OCI-LY7 (cell line): Measurements from ENCODE around the gene SGTA.

Experiments
- EZH2phosphoT487 ChIP-seq: fragments of 200-600 bp; sonication (generic); IDR thresholded peaks from 2 replicates; pipeline ENCODE4 v1.6.1; 2018; ENCODE audit warnings: low read depth, borderline replicate concordance, mild to moderate bottlenecking, mixed run types, antibody characterized with exemption, low read length, moderate library complexity, mixed read lengths
- TF ChIP-seq, protein P1 (sequence below): fragments of 200-600 bp; sonication (generic); conservative IDR thresholded peaks from 2 replicates; pipeline ENCODE4 v1.5.1; 2014; ENCODE audit warnings: mild to moderate bottlenecking, antibody characterized with exemption, low read length, moderate library complexity, mixed read lengths

DNA sequence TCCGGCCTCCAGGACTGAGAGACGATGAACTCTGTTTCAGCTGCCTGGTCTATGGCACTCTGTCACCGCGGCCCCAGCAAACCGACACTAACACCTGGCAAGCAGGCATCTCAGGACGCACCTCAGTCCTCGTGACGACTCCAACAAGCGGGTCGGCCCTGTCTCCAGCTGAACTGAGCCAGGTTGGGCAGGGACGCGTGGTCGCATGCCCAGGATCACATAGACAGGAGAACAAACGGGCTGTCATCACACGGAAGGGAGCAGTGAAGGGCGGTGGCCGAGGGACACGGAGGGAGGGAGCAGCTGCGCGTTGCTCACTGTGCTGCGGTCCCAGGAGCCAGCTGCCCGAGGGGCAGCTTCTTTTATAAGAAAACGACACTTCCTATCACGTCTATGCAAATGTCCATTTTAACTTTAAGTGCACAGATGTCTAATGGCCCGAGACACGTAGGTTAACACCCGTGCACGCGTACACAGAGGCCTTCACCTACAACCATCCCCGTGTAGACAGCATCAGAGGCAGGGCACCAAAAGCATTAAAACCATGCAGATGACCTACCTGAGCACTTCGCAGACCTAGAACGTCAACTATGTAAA is 8.9 kb downstream of the SGTA start:
- TF ChIP-seq, protein P1, sequence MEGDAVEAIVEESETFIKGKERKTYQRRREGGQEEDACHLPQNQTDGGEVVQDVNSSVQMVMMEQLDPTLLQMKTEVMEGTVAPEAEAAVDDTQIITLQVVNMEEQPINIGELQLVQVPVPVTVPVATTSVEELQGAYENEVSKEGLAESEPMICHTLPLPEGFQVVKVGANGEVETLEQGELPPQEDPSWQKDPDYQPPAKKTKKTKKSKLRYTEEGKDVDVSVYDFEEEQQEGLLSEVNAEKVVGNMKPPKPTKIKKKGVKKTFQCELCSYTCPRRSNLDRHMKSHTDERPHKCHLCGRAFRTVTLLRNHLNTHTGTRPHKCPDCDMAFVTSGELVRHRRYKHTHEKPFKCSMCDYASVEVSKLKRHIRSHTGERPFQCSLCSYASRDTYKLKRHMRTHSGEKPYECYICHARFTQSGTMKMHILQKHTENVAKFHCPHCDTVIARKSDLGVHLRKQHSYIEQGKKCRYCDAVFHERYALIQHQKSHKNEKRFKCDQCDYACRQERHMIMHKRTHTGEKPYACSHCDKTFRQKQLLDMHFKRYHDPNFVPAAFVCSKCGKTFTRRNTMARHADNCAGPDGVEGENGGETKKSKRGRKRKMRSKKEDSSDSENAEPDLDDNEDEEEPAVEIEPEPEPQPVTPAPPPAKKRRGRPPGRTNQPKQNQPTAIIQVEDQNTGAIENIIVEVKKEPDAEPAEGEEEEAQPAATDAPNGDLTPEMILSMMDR = no peak
- no peak for TF ChIP-seq EZH2phosphoT487
